OCI-LY7 (cell line): Measurements from ENCODE around the gene SEC24D. TPM values are rescaled to one million over a fixed set of nuclear protein-coding genes. Genes with fewer than 3 reads are reported as not detected.

Experiments used
- BruUV-seq: library from RNA; stranded (reverse); fragments of 400-500 nt; replicated peaks from 2 replicates; lab custom pipeline; 2021; lab: Mats Ljungman, UMichigan
- CTCF ChIA-PET: fragments of 300-600 bp; sonication (Branson Sonifier 250); formaldehyde crosslinking; loops from one replicate; lab custom pipeline; 2022; ENCODE audit warnings: antibody characterized with exemption; ENCODE audit not compliant: unreplicated experiment; lab: Charles Lee
- POLR2A ChIA-PET: fragments of 300-600 bp; sonication (Branson Sonifier 250); formaldehyde crosslinking; loops from one replicate; lab custom pipeline; 2022; ENCODE audit warnings: antibody characterized with exemption; lab: Charles Lee
- DNase-seq: peaks from one replicate; pipeline ENCODE4 v3.0.0-alpha.2; 2015; ENCODE audit warnings: low spot score
- H2AFZ ChIP-seq: fragments of 200-600 bp; sonication (generic), shearing (Covaris generic); 2 replicates; pipeline ENCODE4 v1.6.1; 2014; ENCODE audit warnings: mild to moderate bottlenecking, antibody characterized with exemption, low read length, moderate library complexity
- H3K27ac ChIP-seq: fragments of 200-600 bp; sonication (generic); 2 replicates; pipeline ENCODE4 v1.5.1; 2014; ENCODE audit warnings: mixed run types, low read depth, mild to moderate bottlenecking, moderate library complexity, low read length, inconsistent platforms; ENCODE audit not compliant: poor library complexity, severe bottlenecking
- H3K36me3 ChIP-seq: fragments of 200-600 bp; sonication (generic); 2 replicates; pipeline ENCODE4 v1.6.1; 2014; ENCODE audit warnings: mild to moderate bottlenecking, antibody characterized with exemption, low read length, moderate library complexity, mixed read lengths; ENCODE audit not compliant: insufficient read depth
- H3K4me1 ChIP-seq: fragments of 200-600 bp; sonication (generic); 2 replicates; pipeline ENCODE4 v1.5.1; 2014; ENCODE audit warnings: mild to moderate bottlenecking, low read length; ENCODE audit not compliant: insufficient read depth, poor library complexity, severe bottlenecking
- H3K4me2 ChIP-seq: fragments of 200-600 bp; sonication (generic); 2 replicates; pipeline ENCODE4 v1.6.1; 2014; ENCODE audit warnings: mild to moderate bottlenecking, low read length
- H3K4me3 ChIP-seq: fragments of 200-600 bp; sonication (generic); 2 replicates; pipeline ENCODE4 v1.5.1; 2014; ENCODE audit warnings: mild to moderate bottlenecking, low read depth, low read length; ENCODE audit not compliant: poor library complexity, severe bottlenecking
- H3K79me2 ChIP-seq: fragments of 200-600 bp; sonication (generic); 2 replicates; pipeline ENCODE4 v1.6.1; 2016; ENCODE audit warnings: low read depth, mild to moderate bottlenecking, low read length, moderate library complexity, mixed read lengths; ENCODE audit not compliant: insufficient read depth
- H3K9me2 ChIP-seq: fragments of 200-600 bp; sonication (generic); 2 replicates; pipeline ENCODE4 v1.6.1; 2016; ENCODE audit warnings: mild to moderate bottlenecking, low read length, mixed read lengths; ENCODE audit not compliant: insufficient read depth
- H3K9me3 ChIP-seq: fragments of 200-600 bp; sonication (generic); 2 replicates; pipeline ENCODE4 v1.6.1; 2014; ENCODE audit warnings: mild to moderate bottlenecking, mixed run types, low read length, mixed read lengths
- H4K20me1 ChIP-seq: fragments of 200-600 bp; sonication (generic); 2 replicates; pipeline ENCODE4 v1.6.1; 2014; ENCODE audit warnings: mild to moderate bottlenecking, antibody characterized with exemption, low read length, moderate library complexity, mixed read lengths; ENCODE audit not compliant: insufficient read depth
- CTCF ChIP-seq: fragments of 200-600 bp; sonication (generic); conservative IDR thresholded peaks from 2 replicates; pipeline ENCODE4 v1.5.1; 2014; ENCODE audit warnings: mild to moderate bottlenecking, antibody characterized with exemption, low read length, moderate library complexity, mixed read lengths
- EZH2phosphoT487 ChIP-seq: fragments of 200-600 bp; sonication (generic); IDR thresholded peaks from 2 replicates; pipeline ENCODE4 v1.6.1; 2018; ENCODE audit warnings: low read depth, borderline replicate concordance, mild to moderate bottlenecking, mixed run types, antibody characterized with exemption, low read length, moderate library complexity, mixed read lengths
- intact Hi-C: fragments of 100-400 bp; cut with micrococcal nuclease; formaldehyde crosslinking; loops from one replicate; pipeline ENCODE4 v1.10.0; 2022; ENCODE audit not compliant: unreplicated experiment
- total RNA-seq, 2 experiments: library from RNA; depleted of rRNA in 1 of 2; stranded (reverse); fragments of >200 nt in 1 of 2; shearing (Covaris generic) in 1 of 2; gene quantifications; 2 replicates each; pipeline ENCODE4 v1.2.3, GENCODE V29; 2014 to 2022

The SEC24D gene
- total RNA-seq, 2 experiments from 2014 or later: 15.1 to 56.1 TPM

- Histone ChIP-seq H4K20me1 (no peaks in the 10 kb centered on the region), H3K36me3 (peaks cover 43% of the 10 kb centered on the region), H3K4me3 (no peak overlapping the region), H3K9me3 (no peaks in the 10 kb centered on the region), H3K79me2 (no peaks in the 10 kb centered on the region), H3K27ac (no peak overlapping the region), H3K9me2 (no peaks in the 10 kb centered on the region), H3K4me1 (no peaks in the 10 kb centered on the region), H2AFZ (no peak overlapping the region), H3K4me2 (no peak overlapping the region)
- DNase-seq: no peak
- TF ChIP-seq EZH2phosphoT487: no peak
- no peak for TF ChIP-seq CTCF
- ChIA-PET CTCF (no interaction called here), POLR2A (interaction anchor here (0.6 kb wide), 1 partner anchor 35 kb away, joined by 3 read pairs; no protein-coding TSS in a partner anchor)
- intact Hi-C loops: no loop called here
- no TSS peak for BruUV-seq
Observed at GRCh38 chr4:118721752-118722151, 114.2 kb downstream of the SEC24D start.

GRCh38 chr4:118718511-118719170, 117.3 kb downstream of the SEC24D start:
- no peak for DNase-seq
- TF ChIP-seq CTCF (no peak), EZH2phosphoT487 (no peak)
- POLR2A ChIA-PET: interaction anchor here (0.7 kb wide), 1 partner anchor 118 kb away, joined by 3 read pairs; no protein-coding TSS in a partner anchor
- Histone ChIP-seq H3K4me2 (no peak overlapping the region), H3K9me2 (no peaks in the 10 kb centered on the region), H3K79me2 (no peaks in the 10 kb centered on the region), H3K36me3 (peaks cover 31% of the 10 kb centered on the region), H3K4me1 (no peaks in the 10 kb centered on the region), H4K20me1 (no peaks in the 10 kb centered on the region), H3K4me3 (no peak overlapping the region), H2AFZ (no peak overlapping the region), H3K9me3 (no peaks in the 10 kb centered on the region), H3K27ac (no peak overlapping the region)
- intact Hi-C loops: no loop called here
- CTCF ChIA-PET: no interaction called here
- BruUV-seq: no TSS peak

- DNase-seq: no peak
- intact Hi-C loops: no loop called here
- TF ChIP-seq CTCF (no peak), EZH2phosphoT487 (no peak)
- Histone ChIP-seq H3K79me2 (no peaks in the 10 kb centered on the region), H4K20me1 (no peaks in the 10 kb centered on the region), H3K4me3 (no peak overlapping the region), H3K36me3 (peaks cover 31% of the 10 kb centered on the region), H3K9me2 (no peaks in the 10 kb centered on the region), H3K27ac (no peak overlapping the region), H2AFZ (no peak overlapping the region), H3K9me3 (no peaks in the 10 kb centered on the region), H3K4me1 (no peaks in the 10 kb centered on the region), H3K4me2 (no peak overlapping the region)
- ChIA-PET CTCF (no interaction called here), POLR2A (no interaction called here)
- no TSS peak for BruUV-seq
Observed at GRCh38 chr4:118716304-118716703, 119.6 kb downstream of the SEC24D start.
